Endothelial cell (in vitro differentiated cells): ENCODE results near the gene TNRC6A. TPM values are rescaled to one million over a fixed set of nuclear protein-coding genes. Genes with fewer than 3 reads are reported as not detected.

Experiments used
- DNase-seq: peaks from one replicate; pipeline ENCODE4 v3.0.0; 2021; ENCODE audit warnings: low spot score
- H3K27ac Mint-ChIP-seq: one replicate; pipeline ENCODE4 v1.8.0; 2021; ENCODE audit warnings: mixed read lengths, inconsistent platforms; ENCODE audit not compliant: unreplicated experiment
- H3K27me3 Mint-ChIP-seq: one replicate; pipeline ENCODE4 v1.8.0; 2021; ENCODE audit warnings: mild to moderate bottlenecking, moderate library complexity, mixed read lengths, inconsistent platforms; ENCODE audit not compliant: unreplicated experiment
- H3K36me3 Mint-ChIP-seq: one replicate; pipeline ENCODE4 v1.8.0; 2021; ENCODE audit warnings: mild to moderate bottlenecking, low read depth, mixed read lengths, inconsistent platforms; ENCODE audit not compliant: unreplicated experiment
- H3K4me1 Mint-ChIP-seq: one replicate; pipeline ENCODE4 v1.8.0; 2021; ENCODE audit warnings: mild to moderate bottlenecking, mixed read lengths, inconsistent platforms; ENCODE audit not compliant: unreplicated experiment
- H3K4me3 Mint-ChIP-seq: one replicate; pipeline ENCODE4 v1.8.0; 2021; ENCODE audit warnings: mild to moderate bottlenecking, mixed read lengths, inconsistent platforms; ENCODE audit not compliant: unreplicated experiment
- H3K9me3 Mint-ChIP-seq: one replicate; pipeline ENCODE4 v1.8.0; 2021; ENCODE audit warnings: mixed read lengths, inconsistent platforms; ENCODE audit not compliant: unreplicated experiment
- CTCF ChIP-seq: fragments of 200-600 bp; sonication (generic); IDR thresholded peaks from one replicate; pipeline ENCODE4 v1.5.0; 2021; ENCODE audit warnings: antibody characterized with exemption; ENCODE audit not compliant: unreplicated experiment
- total RNA-seq: library from RNA; stranded (reverse); fragmentation: NEBNext Ultra II Directional; extraction: Animal tissue kit (Norgen Biotek cat#: 25700); gene quantifications from one replicate; pipeline ENCODE4 v1.2.1, GENCODE V29; 2021; ENCODE audit not compliant: unreplicated experiment

TNRC6A gene
- total RNA-seq, 1 donor from 2014 or later: 60.5 TPM

GRCh38 chr16:24723663-24724062, 5.8 kb upstream of the TNRC6A start:
- no peak for TF ChIP-seq CTCF
- H3K36me3 Mint-ChIP-seq: peaks cover 2% of the 10 kb centered on the region
- no peak overlapping the region for H3K27ac Mint-ChIP-seq

GRCh38 chr16:24728011-24728410, 1.4 kb upstream of the TNRC6A start:
- Mint-ChIP-seq H3K4me1 (peaks cover 25% of the 10 kb centered on the region), H3K36me3 (peaks cover 6% of the 10 kb centered on the region), H3K27me3 (peaks cover 6% of the 10 kb centered on the region), H3K4me3 (peak overlapping the region; percentile 3), H3K27ac (peak overlapping the region; percentile 97), H3K9me3 (no peaks in the 10 kb centered on the region)
- DNase-seq: no peak
- no peak for TF ChIP-seq CTCF

More at GRCh38 chr16:24723663-24724062, 5.8 kb upstream of the TNRC6A start:
- no peaks in the 10 kb centered on the region for H3K9me3 Mint-ChIP-seq
- no peak overlapping the region for H3K4me3 Mint-ChIP-seq
- peaks cover 1% of the 10 kb centered on the region for H3K27me3 Mint-ChIP-seq
- no peak for DNase-seq
- peaks cover 1% of the 10 kb centered on the region for H3K4me1 Mint-ChIP-seq

- peak overlapping the region; percentile 95 for H3K4me3 Mint-ChIP-seq
- DNase-seq: no peak
- H3K27ac Mint-ChIP-seq: peak overlapping the region; percentile 97
- H3K36me3 Mint-ChIP-seq: peaks cover 14% of the 10 kb centered on the region
- TF ChIP-seq CTCF: no peak
- H3K9me3 Mint-ChIP-seq: no peaks in the 10 kb centered on the region
- peaks cover 6% of the 10 kb centered on the region for H3K27me3 Mint-ChIP-seq
- H3K4me1 Mint-ChIP-seq: peaks cover 28% of the 10 kb centered on the region
Measured at GRCh38 chr16:24728891-24729242, 584 bp upstream of the TNRC6A start.

- DNase-seq: peak; percentile 30
- Mint-ChIP-seq H3K4me3 (peak overlapping the region; percentile 99), H3K9me3 (no peaks in the 10 kb centered on the region), H3K36me3 (peaks cover 18% of the 10 kb centered on the region), H3K27ac (peak overlapping the region; percentile 97), H3K27me3 (peaks cover 6% of the 10 kb centered on the region), H3K4me1 (peaks cover 28% of the 10 kb centered on the region)
- TF ChIP-seq CTCF: no peak
Measured at GRCh38 chr16:24729951-24730815, 732 bp downstream of the TNRC6A start.

- H3K4me1 Mint-ChIP-seq: peaks cover 28% of the 10 kb centered on the region
- TF ChIP-seq CTCF: no peak
- H3K4me3 Mint-ChIP-seq: peak overlapping the region; percentile 99
- peaks cover 18% of the 10 kb centered on the region for H3K36me3 Mint-ChIP-seq
- H3K9me3 Mint-ChIP-seq: no peaks in the 10 kb centered on the region
- peaks cover 6% of the 10 kb centered on the region for H3K27me3 Mint-ChIP-seq
- no peak for DNase-seq
- H3K27ac Mint-ChIP-seq: peak overlapping the region; percentile 65
Measured at GRCh38 chr16:24730914-24731313, 1.5 kb downstream of the TNRC6A start.
